ENCODE measurements around the gene KMT5B.
A peak's percentile ranks its signal among the peaks of the same experiment; 100 is the strongest.

The KMT5B gene

GRCh38 chr11:68215524-68216170 is 2.6 kb upstream of the KMT5B start:
- DNase-seq = no peak

DNA sequence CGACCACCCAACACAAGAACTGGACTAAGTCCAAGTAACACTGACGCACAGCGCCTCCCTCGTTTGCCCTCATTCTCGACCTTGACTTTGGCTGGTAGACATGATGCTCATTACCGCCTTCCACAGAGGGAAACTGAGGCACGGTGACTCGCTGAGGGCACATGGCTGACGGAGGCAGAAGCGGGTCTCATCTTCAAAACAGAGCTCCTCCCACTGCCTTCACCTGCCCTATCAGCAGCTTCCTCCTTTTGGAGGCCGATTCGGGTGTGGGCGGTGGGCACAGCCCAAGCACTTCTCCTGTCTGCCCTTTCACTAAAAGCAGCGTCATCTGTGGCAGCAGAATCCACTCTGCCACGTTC is 2.0 kb upstream of the KMT5B start:
- no peak for DNase-seq

DNA sequence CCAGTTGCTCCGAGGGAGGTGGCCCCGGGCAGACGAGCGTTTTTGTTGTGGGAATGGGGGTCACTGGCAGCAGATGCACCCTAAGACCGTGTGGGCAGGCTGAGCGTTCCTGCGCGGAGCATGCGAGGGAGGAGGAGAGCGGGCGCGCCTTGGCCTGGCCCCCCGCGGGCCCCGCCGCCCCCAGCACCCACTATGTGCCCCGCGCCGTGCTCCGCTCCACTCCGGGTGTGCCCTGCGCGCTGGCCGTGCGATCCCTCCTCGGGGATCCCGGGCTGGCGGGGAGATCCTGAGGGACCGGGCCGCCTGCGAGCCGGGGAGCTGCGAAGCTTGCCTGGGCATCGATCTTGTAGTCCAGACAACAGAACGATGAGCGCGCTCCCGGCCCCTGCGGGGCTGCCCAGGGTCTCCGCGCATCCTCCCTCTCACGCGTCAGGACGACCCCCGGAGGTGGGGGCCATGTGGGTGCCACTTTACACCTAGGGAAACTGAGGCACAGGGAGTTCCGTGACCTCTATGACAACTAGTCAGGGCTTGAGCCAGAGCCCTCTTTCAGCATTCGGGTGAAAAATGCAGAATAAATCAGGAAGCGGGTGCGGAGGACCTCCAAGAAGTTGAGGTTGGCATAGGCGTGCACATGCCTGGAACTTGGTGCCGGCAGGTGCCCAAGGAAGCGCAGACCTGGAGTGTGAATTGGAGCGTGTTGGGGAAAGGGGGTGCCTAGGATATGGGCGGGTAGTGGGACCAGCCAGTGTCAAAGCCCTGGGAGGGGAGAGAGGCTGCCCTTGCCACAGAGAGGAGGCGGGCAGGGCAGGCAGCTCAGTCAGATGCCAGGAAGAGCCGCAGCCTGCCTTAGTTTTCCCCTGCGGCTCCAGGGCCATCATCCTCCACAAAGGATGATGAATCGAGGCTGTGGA is 1.3 kb upstream of the KMT5B start:
- no peak for DNase-seq

DNA sequence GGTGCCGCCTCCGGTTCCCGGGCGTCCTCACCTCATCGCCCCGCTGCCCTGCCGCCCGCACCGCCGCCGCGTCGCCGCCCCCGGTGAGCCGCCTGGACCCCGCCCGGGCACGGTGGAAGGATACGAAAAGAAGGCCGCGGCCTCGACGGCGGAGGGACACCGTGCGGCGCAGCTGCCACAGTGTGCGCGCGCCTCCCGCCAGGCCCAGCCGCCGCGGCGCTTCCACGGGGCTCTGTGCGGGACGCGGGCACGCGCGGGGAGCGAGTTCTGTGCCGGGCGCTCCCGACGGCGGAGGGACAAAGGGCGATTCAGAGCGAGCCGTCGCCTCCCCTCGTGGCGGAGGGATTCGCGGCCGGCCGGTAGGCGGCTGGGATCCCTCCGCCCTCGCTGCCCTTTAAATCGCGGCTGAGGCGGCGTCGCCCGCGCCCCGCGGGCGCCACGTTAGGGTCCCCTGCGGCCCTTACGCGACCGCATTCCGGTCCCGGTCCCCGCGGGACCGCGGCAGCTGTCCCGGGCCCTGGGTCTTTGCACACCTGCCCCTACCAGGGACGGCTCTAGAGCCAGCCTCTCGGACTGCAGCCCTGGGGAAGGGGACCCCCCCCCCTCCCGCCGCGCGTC is 568 bp upstream of the KMT5B start:
- DNase-seq = peak; percentile 87

DNA sequence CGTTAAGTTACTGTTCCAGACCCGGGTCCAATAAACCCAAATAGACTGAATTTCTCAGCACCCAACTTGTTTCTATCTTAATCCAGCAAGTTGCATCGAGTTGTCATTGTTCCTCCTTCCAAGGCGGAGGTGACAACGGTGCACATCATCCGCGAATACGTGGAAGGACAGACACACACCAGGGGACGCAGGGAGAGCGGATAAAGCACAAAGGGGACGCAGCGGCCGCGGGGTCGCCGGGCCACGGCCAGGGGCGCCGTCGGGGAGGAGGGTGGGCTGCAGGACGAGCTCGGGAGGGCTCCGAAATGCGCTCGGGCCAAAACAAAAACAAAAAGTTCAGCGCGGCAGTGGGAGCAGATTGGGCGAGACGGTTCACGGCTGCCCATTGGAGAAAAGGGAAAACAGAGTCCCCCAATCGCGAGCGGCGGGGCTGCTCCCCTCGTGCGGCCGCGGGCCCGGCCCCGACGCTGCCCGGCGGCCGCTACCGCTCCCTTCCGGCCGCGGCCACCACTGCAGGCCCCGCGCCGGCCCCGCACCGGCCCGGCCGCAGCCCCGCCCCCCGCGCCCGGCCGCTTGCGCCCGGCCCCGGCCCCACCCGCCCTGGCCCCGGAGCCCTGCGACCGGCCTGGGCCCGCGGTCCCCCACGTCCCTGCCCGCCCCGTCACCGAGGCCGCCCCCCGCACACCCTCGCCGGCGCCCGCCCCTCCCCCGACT is 518 bp downstream of the KMT5B start:
- DNase-seq = peak; percentile 70

DNA sequence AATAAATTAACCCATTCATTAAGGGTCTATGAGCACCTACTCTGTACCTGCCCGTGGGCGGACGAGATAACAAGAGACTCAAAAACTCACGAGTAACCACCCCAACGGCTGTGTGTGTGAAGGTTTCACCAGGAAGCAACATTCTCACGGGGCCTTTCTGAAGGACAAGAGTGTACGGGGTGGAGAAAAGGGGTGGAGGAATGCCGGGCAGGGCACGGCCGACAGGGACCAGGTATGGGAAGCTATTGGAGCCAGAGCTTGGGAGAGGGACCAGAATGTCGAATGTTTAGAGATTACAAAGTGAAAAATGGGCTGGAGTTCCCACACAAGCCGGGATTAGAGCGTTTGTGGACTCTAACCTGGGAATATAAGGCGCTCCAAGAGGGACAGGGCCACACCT is 1.6 kb downstream of the KMT5B start:
- DNase-seq = no peak

DNA sequence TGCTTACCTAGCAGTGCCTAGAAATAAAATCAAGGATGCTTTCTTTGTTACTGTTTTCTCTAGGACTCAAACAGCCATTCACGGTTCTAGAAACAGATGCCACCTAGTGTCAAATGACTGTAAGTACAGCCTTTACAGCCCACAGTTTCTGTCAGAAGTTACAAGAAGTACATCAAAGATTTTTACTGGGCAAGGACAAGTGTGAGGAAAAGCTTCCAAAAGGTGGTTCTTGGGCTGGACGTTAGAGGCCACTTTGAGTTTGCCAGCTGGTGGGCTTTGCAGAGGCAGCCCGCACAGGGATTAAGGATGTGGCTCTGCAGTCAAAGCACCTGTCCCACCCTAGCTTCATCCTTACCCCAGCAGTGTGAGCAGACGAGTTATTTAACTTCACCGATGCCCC is 6.9 kb downstream of the KMT5B start:
- DNase-seq = peak; percentile 71

DNA sequence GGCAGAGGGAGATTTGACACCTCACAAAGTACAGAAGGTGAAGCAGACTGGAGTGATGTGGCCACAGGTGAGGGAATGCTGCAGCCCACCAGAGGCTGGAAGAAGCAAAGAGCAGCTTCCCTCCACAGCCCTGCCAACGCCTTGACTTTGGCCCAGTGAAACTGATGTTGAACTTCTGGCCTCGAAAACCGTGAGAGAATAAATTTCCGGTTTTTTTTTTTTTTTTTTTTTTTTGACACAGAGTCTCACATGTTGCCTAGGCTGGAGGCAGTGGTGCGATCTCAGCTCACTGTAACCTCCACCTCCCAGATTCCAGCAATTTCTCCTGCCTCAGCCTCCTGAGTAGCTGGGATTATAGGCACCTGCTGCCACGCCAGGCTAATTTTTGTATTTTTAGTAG is 8.7 kb downstream of the KMT5B start:
- DNase-seq = no peak

DNA sequence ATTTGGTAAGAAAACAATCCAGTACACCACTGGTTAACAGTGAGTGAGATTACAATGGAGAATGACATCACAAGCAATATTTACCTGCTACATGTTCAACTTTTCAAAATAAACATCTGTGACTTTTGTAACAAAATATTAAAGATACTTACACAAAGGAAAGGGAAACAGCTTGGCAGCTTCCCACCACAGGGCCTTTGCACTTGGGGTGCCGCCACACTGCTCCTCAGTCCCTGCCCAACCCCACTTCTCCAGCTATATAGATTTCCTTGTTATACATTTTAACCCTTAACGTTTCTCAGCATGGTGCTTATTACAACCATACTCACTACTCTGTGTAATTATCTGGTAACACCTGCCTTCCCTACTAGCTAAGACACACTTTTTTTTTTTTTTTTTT is 10.9 kb downstream of the KMT5B start:
- DNase-seq = no peak

GRCh38 chr11:68201492-68201891 is 11.6 kb downstream of the KMT5B start:
- DNase-seq = no peak

GRCh38 chr11:68200639-68201038 is 12.5 kb downstream of the KMT5B start:
- DNase-seq = no peak

GRCh38 chr11:68199295-68199987 is 13.7 kb downstream of the KMT5B start:
- DNase-seq = no peak

- no peak for DNase-seq
These were observed 16.9 kb downstream of the KMT5B start for GRCh38 chr11:68196219-68196618.

DNA sequence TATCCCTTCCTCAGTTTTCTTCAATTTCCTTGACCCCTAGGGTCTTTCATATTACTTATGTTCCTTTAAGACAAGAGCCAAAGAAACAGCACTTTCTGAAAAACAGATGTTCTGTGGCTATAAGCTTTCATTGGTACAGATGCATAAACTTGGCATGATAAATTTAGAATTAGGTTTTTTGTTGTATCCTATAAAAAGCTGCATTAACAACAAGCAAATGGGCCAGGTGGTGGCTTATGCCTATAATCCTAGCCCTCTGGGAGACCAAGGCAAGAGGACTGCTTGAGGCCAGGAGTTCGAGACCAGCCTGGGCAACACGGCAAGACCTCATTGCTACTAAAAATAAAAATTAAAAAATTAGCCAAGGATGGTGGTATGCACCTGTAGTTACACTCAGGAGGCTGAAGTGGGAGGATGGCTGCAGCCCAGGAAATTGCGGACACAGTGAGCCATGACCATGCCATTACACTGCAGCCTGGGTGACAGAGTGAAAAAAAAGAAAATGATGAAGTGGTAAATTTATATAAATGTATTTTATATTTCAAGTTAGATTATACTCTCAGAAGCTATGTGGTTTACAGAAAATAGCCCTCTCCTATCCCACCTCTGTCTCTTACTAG is 18.3 kb downstream of the KMT5B start:
- DNase-seq = no peak

DNA sequence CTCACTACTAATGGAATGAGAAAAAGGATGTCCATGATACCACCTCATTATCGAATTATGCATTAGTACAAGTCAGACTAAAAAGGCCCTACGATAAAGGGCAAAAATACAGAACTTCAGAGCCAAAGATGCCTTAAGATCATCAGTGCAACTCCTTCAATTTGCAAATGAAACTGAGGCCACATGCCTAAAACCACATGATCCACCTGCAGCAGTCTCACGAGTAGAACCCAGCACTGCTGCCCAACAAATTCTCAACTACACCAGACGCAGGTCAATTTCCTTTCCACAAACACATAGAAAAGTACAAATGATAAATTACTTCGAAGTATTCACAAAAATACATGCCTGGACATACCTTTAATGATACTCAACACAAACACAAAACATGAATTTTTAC is 20.1 kb downstream of the KMT5B start:
- no peak for DNase-seq

DNA sequence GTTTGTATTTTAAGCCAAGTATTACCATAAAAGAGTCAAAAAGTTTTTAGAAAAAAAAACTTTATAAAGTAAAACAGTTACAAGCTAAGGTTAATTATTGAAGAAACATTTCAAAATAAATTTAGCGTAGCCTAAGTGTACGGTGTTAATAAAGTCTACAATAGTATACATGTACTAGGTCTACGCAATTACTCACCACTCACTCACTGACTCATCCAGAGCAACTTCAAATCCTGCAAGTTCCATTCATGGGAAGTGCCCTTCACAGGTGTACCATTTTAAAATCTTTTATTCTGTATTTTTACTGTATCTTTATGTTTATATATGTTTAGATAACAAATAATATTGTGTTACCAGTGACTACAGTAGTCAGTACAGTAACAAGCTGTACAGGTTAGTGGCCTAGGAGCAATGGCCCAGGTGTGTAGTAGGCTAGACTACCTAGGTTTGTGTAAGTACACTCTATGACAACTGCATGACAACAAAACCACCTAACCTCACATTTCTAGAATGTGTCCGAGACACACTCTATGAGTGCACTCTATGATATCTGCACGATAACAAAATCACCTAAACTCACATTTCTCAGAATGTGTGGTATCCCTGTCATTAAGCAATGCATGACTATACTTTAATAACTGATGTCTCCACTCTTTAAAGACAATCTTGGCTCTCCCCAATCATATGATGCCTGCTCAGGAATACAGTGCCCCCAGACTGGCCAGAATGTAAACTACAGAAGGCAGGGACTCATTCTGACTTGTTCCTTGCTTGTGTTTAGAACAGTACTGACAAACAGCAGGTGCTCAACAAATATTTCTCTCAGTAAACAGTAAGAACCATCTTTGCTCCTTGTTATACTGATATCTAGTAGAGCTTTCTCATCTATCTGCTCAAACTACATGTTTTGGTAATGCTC is 21.2 kb downstream of the KMT5B start:
- DNase-seq = no peak

DNA sequence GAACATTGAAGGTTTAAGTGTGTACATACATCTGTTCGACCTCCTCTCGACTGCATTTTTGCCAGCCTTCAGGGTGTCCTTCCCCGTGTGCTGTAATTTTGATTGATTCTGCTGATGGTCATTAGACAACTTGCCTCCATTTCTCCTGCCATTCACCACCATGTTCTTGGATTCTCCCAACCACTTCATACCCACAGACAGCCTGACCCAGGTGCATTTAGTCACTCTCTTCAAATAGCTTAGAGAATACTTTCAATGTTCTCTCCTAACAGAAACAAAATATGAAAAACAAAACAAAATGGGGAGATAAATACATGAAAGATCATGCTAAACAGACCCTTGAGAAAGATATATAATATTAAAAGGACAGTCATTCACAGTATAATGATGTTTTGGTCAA is 23.2 kb downstream of the KMT5B start:
- no peak for DNase-seq

GRCh38 chr11:68189082-68189481 is 24.0 kb downstream of the KMT5B start:
- no peak for DNase-seq

GRCh38 chr11:68186061-68186460 is 27.0 kb downstream of the KMT5B start:
- no peak for DNase-seq

DNA sequence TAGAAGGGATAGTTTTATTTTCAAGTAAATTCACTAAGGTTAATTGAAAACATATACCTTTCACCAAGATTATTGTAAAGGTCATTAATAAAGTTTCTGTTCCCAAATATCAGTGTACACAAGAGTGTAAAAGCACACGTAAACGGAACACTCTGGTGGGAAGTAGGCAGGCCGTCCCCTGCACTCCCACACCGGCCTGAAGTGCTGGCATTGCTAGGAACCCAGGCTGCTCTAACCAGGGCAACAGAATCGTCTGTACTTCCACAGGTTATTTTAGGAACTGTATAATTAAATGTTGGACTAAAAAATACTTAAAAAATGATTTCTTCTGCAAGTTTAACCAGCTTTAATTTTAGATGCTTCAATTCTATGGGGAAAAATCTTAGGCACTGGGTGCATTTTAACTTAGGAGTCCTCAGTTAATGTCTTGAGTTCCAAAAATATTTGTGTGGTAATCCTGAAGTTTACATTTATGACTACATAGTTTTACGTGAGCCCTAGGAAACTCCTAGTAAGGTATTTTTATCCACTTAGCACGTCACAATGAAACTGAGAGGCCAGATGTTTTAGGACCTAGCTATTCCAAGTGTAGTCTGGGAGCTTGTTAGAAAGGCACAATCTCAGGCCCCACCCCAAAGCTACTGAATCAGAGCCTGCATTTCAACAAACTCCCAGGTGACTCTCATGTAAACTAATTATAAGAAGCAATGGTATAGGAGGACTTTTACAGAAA is 31.2 kb downstream of the KMT5B start:
- DNase-seq = no peak

GRCh38 chr11:68179847-68180246 is 33.2 kb downstream of the KMT5B start:
- DNase-seq = no peak
